Epithelial cell of esophagus (primary cell): ENCODE results near the gene TFB2M.
"Not testable (repeated sequence)": the region's sequence is repeated elsewhere in the genome, so short reads cannot be mapped to it uniquely, and the experiment has no call there.

Experiments
- DNase-seq: peaks from one replicate; pipeline ENCODE4 v3.0.0; 2010; ENCODE audit warnings: low read depth
- H3K4me3 ChIP-seq: 2 replicates; pipeline ENCODE4 v1.5.1; 2011; ENCODE audit warnings: mild to moderate bottlenecking, low read length, control low read depth
- CTCF ChIP-seq: IDR thresholded peaks from 2 replicates; pipeline ENCODE4 v1.5.1; 2011; ENCODE audit warnings: low read depth, mild to moderate bottlenecking, low read length, control low read depth, inconsistent platforms; ENCODE audit not compliant: insufficient read depth; ENCODE audit errors: missing control alignments

TFB2M gene

GRCh38 chr1:246566128-246566812, at the start of gene TFB2M, which contains the start of gene CNST:
Gene TFB2M, minus strand, starts transcription at chr1:246566261. Its CDS starts 123 bp downstream, at chr1:246566138.
Gene CNST, plus strand, starts transcription at chr1:246566456. Its CDS starts 25,107 bp downstream, at chr1:246591563.
- DNase-seq, result peak; percentile 99
- H3K4me3 ChIP-seq, result peak within 1 kb of the TSS; percentile 99
- no peak for TF ChIP-seq CTCF

GRCh38 chr1:246613096-246613758, 47.2 kb upstream of the TFB2M start:
- no peak for TF ChIP-seq CTCF
- peak; percentile 45 for DNase-seq

GRCh38 chr1:246609632-246610031, 43.6 kb upstream of the TFB2M start:
- DNase-seq, result no peak
- H3K4me3 ChIP-seq, result no peak overlapping the region
- no peak for TF ChIP-seq CTCF

More at GRCh38 chr1:246613096-246613758, 47.2 kb upstream of the TFB2M start:
- no peak overlapping the region for H3K4me3 ChIP-seq

GRCh38 chr1:246608616-246609376, 42.7 kb upstream of the TFB2M start:
- no peak overlapping the region for H3K4me3 ChIP-seq
- peak; percentile 92 for DNase-seq
- peak; percentile 40 for TF ChIP-seq CTCF

- no peak for TF ChIP-seq CTCF
These were observed 41.4 kb upstream of the TFB2M start for GRCh38 chr1:246607462-246607861.

GRCh38 chr1:246605231-246605630, 39.2 kb upstream of the TFB2M start:
- H3K4me3 ChIP-seq, DNase-seq: not testable (repeated sequence)

More at GRCh38 chr1:246607462-246607861, 41.4 kb upstream of the TFB2M start:
- DNase-seq, result no peak
- no peak overlapping the region for H3K4me3 ChIP-seq

- H3K4me3 ChIP-seq, result no peak overlapping the region
- TF ChIP-seq CTCF, result no peak
- no peak for DNase-seq
These were observed 36.1 kb upstream of the TFB2M start for GRCh38 chr1:246602194-246602593.
